ENCODE results near the gene PLA2G12B.

PLA2G12B gene

GRCh38 chr10:72887043-72887442 is 67.6 kb downstream of the PLA2G12B start:
- H3K4me1 ChIP-seq (ENCODE audit: control insufficient read depth, insufficient read depth, low read length) = no peaks in the 10 kb centered on the region; the same call in 1 of the 2 replicates
- no peak overlapping the region for H3K27ac ChIP-seq (ENCODE audit: extremely low read depth, low read depth, low read length)
- ChIA-PET POLR2A (no interaction called here), CTCF (no interaction called here)
- H3K36me3 ChIP-seq (ENCODE audit: control insufficient read depth in 2 of 2, insufficient read depth in 1 of 2, low read length in 2 of 2) = peaks cover 0 to 18% of the 10 kb centered on the region in 2 experiments; a peak in 1 of 3 replicates
- H3K4me3 ChIP-seq (ENCODE audit: low read depth, low read length) = no peak overlapping the region
- no peaks in the 10 kb centered on the region for H3K9me3 ChIP-seq (ENCODE audit: control insufficient read depth, insufficient read depth, low read depth, low read length)
- no peak for TF ChIP-seq ZBTB10 (tag by site-specific recombination; IDR thresholded peaks at IDR 0.05)
- TF ChIP-seq ZNF433 (tag by site-specific recombination; IDR thresholded peaks at IDR 0.05; ENCODE audit: low read depth) = no peak
- TF ChIP-seq ZNF514 (tag by site-specific recombination; IDR thresholded peaks at IDR 0.05) = no peak
- TF ChIP-seq ZNF239 (tag by site-specific recombination; IDR thresholded peaks at IDR 0.05) = no peak
- no peak for TF ChIP-seq PATZ1 (tag by site-specific recombination; IDR thresholded peaks at IDR 0.05)
- TF ChIP-seq ZNF362 (tag by site-specific recombination; IDR thresholded peaks at IDR 0.05) = no peak
- TF ChIP-seq YY2 (tag by site-specific recombination; IDR thresholded peaks at IDR 0.05) = no peak

- CTCF ChIA-PET = interaction anchor here (0.6 to 0.7 kb wide), 2 partner anchors 173 to 485 kb away, joined by 4 to 6 read pairs; no protein-coding TSS in a partner anchor
- POLR2A ChIA-PET = no interaction called here
- Histone ChIP-seq H3K36me3 (ENCODE audit: control insufficient read depth in 2 of 2, insufficient read depth in 1 of 2, low read length in 2 of 2) (peaks cover 0 to 18% of the 10 kb centered on the region in 2 experiments; a peak in 1 of 3 replicates), H3K9me3 (ENCODE audit: control insufficient read depth, insufficient read depth, low read depth, low read length) (no peaks in the 10 kb centered on the region), H3K27ac (ENCODE audit: extremely low read depth, low read depth, low read length) (no peak overlapping the region), H3K4me3 (ENCODE audit: low read depth, low read length) (no peak overlapping the region), H3K4me1 (ENCODE audit: control insufficient read depth, insufficient read depth, low read length) (no peaks in the 10 kb centered on the region; the same call in 1 of the 2 replicates)
- TF ChIP-seq HIC1 (tag by site-specific recombination; IDR thresholded peaks at IDR 0.05) (no peak), IKZF3 (tag by site-specific recombination; IDR thresholded peaks at IDR 0.05) (no peak), ZXDB (tag by site-specific recombination; IDR thresholded peaks at IDR 0.05) (no peak), ZNF555 (tag by site-specific recombination; conservative IDR thresholded peaks at IDR 0.05) (no peak), FEZF1 (tag by site-specific recombination; IDR thresholded peaks at IDR 0.05) (no peak), KLF1 (tag by site-specific recombination; IDR thresholded peaks at IDR 0.05) (no peak), ZNF645 (tag by site-specific recombination; IDR thresholded peaks at IDR 0.05) (no peak), SALL2 (tag by site-specific recombination; IDR thresholded peaks at IDR 0.05; ENCODE audit: borderline replicate concordance) (no peak), ZNF514 (tag by site-specific recombination; IDR thresholded peaks at IDR 0.05) (no peak), BCL6B (tag by site-specific recombination; IDR thresholded peaks at IDR 0.05) (no peak), ZFHX2 (tag by site-specific recombination; conservative IDR thresholded peaks at IDR 0.05) (no peak)
These were observed 68.0 kb downstream of the PLA2G12B start for GRCh38 chr10:72886621-72887020.
